TTC549 (cell line): ENCODE results near the gene CGA.

Source experiments
- FAIRE-seq: peaks from 2 replicates; lab custom pipeline; 2012; peaks lifted over from hg19 to GRCh38; lab: Jason Lieb, UNC

Gene CGA

GRCh38 chr6:87088076-87088475, 6.8 kb downstream of the CGA start:
- FAIRE-seq: no peak

GRCh38 chr6:87082160-87082721, 12.7 kb downstream of the CGA start:
- no peak for FAIRE-seq

- FAIRE-seq: no peak
Observed at GRCh38 chr6:87078983-87079616, 15.8 kb downstream of the CGA start.

DNA sequence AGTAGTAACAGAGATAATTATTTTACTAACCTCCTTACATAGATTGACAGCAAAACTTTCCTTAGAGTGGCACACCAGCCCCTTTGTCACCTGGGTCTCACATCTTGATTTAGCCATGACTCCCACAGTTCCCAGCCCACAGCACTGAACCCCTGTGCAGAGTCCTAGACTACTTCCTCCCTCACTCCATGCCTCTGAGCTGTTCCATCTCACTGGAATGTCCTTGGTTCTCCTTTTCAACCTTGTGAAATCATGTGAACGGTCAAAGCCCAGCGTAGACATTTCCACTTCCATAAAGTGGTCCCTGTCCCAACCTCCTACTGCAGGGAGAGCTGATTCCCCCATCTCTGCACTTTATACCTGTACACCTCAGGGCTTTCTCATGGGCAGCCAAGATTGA, 19.7 kb downstream of the CGA start:
- no peak for FAIRE-seq

GRCh38 chr6:87074101-87074621, 20.7 kb downstream of the CGA start:
- FAIRE-seq: no peak

DNA sequence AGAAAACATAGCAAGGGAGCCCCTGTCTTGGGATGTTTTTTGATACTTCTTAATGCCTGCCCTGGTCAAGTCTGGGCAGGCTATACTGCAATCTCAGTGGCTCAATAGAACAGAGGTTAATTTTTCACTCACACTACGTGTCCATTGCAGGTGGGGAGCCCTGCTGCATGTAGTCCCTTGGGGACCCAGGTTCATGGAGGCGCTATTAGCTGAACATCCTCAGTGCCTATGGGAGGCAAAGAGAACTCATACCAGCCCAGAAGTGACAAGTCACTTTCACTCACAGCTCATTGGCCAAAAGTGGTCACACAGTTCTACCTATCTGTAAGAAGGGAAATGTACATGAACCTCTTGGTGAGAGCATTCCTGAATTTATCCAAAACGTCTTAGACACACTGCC, 23.2 kb downstream of the CGA start:
- FAIRE-seq: no peak

GRCh38 chr6:87070741-87071140, 24.2 kb downstream of the CGA start:
- FAIRE-seq: no peak

GRCh38 chr6:87068795-87069194, 26.1 kb downstream of the CGA start:
- FAIRE-seq: no peak

DNA sequence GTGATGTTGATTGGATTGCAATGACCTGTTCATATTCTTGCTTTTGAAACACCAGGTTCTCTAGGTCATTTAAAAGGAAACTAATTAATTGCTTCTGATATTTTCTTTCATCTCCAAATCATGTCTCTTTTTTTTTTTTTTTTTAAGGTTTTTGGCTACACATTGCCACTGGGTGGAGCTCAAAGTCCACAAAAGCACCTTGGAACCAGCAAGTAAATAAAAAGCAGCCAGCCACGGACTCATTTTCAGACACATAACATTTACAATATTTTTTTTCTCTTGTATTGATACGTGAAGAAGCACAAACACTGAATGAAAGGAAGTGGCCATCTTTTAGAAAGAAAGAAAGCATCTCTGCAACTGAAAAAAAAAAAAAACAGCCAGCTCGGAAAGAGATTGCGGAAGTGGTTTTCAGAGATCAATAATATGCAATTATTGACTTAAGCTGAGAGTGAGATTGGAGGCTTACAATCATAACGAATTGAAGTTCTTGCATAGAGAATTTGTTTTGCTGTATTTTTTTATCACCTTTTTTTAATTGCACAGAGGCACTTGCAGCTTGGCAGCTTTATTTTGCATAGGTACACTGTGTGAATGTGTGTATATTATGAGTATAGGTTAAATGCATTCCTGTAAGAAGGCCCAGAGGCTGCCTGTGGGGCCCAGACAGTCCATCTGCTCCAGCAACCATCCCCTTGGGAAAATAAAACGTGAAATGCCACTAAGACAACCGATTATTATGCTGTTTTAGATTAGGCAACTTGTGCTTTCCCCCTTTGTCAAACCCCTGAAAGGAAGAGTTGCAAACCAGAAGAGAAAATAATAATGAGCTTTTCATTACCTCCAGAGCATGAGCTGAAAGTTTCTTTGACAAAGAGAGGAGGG, 28.2 kb downstream of the CGA start:
- peak; percentile 69 for FAIRE-seq

DNA sequence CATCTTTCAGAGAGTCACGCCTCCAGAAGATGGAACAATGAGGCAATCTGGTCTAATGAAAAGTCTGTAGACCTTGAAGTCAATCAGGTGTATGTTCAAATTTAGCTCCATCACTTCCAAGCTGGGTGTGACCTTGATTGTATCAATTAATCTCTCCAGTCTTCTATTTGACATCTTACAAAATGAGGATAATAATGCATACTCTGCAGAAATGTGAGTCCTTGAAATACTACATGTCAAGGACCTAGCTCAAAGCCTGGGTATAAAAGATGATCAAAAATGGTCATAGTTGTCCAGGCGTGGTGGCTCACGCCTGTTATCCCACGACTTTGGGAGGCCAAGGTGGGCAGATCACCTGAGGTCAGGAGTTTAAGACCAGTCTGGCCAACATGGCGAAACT, 29.8 kb downstream of the CGA start:
- no peak for FAIRE-seq

DNA sequence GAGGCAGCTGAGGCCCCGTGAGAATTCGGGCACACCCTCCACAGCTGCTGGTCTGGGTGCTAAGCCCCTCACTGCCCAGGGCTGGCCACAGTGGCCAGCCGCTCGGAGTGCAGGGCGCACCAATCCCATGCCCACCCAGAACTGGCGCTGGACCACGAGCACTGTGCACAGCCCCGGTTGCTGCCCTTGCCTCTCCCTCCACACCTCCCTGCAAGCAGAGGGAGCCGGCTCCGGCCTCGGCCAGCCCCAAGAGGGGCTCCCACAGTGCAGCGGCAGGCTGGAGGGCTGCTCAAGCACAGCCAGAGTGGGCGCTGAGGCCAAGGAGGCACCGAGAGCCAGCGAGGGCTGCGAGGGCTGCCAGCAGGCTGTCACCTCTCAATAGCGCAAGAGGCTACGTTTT, 35.0 kb downstream of the CGA start:
- FAIRE-seq: no peak

DNA sequence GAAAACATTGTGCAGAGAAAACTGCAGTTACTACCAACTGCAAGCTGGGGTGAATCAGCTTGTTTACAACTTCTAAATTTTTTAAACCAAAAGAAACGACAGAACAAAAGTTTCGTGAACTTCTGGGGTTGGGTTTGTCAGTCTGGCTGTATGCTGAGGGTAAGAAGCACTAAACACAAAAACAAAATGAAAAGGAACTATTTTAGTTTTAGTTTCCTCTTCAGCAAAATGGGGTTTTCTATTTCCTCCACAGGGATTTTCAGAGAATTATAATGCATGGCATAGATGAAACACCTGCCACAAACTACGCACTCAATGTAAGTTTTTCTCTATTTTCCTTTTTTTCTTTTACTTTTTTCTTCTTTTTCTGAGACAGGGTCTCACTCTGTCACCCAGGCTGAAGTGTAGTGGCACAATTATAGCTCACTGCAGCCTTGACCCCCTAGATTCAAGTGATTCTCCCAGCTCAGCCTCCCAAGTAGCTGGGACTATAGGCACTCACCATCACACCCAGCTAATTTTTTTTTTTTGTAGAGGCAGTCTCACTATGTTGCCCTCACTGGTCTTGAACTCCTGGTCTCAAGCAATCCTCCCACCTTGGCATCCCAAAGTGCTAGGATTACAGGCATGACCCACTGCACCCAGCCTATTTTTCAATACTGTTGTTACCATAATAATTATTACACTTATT, 40.6 kb downstream of the CGA start:
- no peak for FAIRE-seq

DNA sequence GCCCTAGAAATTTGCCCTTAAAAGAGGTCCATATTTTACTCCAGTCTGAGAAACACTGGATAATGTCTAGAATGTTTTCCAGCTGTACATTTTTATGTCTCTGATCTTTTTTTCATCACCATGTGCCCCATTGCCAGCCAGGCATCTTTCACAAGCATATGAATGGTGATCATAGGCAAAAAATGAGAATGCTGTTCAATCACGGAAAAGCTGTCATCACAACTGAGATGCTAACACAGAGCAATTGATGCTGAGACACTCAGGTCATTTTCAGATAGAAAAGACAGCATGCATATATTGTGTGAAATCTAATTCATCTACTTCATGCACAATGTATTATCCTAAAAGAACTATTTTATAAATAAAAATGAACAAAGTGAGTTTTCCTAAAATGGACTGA, 41.6 kb downstream of the CGA start:
- no peak for FAIRE-seq

DNA sequence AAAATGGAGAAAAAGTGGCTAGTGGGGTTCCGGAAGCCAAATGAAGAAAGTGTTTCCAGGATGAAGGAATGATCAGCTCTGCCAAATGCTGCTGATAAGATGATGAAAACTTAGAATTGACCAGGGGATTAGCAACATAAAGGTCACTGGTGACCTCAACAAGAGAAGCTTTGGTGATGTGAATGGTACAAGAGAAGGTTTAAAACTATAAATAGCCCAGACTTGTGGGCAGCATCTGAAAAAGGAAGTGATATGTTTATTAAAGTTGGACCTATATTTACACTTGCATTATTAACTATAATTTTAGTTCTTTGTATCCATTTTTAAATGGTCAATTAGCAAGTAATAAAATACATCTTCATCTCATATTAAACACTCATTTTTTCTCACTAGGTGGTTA, 45.1 kb downstream of the CGA start:
- FAIRE-seq: no peak

DNA sequence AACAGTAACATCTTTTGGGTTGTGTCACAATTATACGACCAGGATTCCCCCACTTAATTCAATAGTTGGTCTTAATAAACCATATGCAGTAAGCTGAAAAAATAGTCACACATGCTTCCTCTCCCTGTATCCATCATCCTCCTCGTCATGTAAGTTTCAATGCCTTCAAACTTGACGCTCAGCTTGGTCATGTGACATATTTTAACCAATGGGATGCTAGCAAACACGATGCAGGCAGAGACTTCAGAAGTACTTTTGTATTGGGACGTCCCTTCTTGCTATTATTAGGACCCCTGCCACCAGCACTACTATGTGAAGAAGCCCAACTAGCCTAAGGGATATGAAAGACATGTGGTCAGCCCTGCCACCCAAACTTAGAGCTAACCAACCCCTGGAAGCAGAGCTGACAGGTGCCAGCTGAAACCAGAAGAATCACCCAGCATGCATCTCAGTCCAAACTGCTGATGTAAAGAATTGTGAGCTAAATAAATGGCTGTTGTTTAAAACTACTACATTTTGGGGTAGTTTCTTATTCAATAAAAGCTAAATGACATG, 49.3 kb downstream of the CGA start:
- FAIRE-seq: no peak

DNA sequence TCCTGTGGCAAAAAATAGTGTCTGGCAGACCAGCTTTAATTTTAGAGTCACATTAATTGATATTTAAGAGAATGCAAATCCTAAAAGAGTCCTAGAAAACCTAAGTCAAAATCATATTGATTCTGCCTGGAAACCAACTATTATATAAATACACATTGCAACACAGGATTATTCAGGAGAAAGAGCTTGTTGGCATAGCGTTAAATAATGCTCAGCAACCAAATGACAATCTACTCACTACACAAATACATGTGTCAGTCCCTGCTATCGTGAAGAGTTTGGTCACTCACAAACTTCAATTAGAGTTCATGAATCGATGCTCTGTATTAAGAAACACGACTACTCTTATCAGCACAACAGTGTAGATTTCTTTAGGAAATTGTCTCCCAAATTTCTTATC, 54.2 kb downstream of the CGA start:
- no peak for FAIRE-seq
